GM12878 (cell line): Measurements from ENCODE around the gene CNGA1. TPM values are rescaled to one million over a fixed set of nuclear protein-coding genes. Genes with fewer than 3 reads are reported as not detected.

Experiments
- ATAC-seq: fragments of 200-7000 bp; cut with Tn5 transposase; 3 replicates; pipeline ENCODE4 v1.9.1; 2020; ENCODE audit warnings: mild to moderate bottlenecking, moderate library complexity
- BruUV-seq: library from RNA; stranded (reverse); fragments of 400-500 nt; replicated peaks from 2 replicates; lab custom pipeline; 2021; lab: Mats Ljungman, UMichigan
- CTCF ChIA-PET: fragments of 300-600 bp; sonication (Branson Sonifier 250); formaldehyde crosslinking; extraction: SDS; loops from one replicate; lab custom pipeline; 2021; ENCODE audit warnings: inconsistent platforms; lab: Yijun Ruan, JAX
- POLR2A ChIA-PET: fragments of 350-600 bp; formaldehyde crosslinking; extraction: SDS; loops from one replicate; lab custom pipeline; 2021; ENCODE audit warnings: inconsistent platforms; lab: Charles Lee
- RAD21 ChIA-PET: fragments of 300-600 bp; sonication (Branson Sonifier 250); formaldehyde crosslinking; loops from one replicate; lab custom pipeline; 2023; ENCODE audit warnings: antibody characterized with exemption; ENCODE audit not compliant: unreplicated experiment; lab: Charles Lee
- SMC1A ChIA-PET: fragments of 300-600 bp; sonication (Branson Sonifier 250); formaldehyde crosslinking; loops from one replicate; lab custom pipeline; 2023; ENCODE audit not compliant: unreplicated experiment, uncharacterized antibody; lab: Charles Lee
- DNase-seq: peaks from one replicate; pipeline ENCODE4 v3.0.0-alpha.2; 2011; ENCODE audit warnings: low read depth, low spot score
- FAIRE-seq: peaks from 3 replicates; lab custom pipeline; 2011; peaks lifted over from hg19 to GRCh38; lab: Jason Lieb, UNC
- H2AFZ ChIP-seq: 2 replicates; pipeline ENCODE4 v1.6.0; 2011; ENCODE audit warnings: low read depth, low read length, control low read depth; ENCODE audit not compliant: control insufficient read depth
- H3K27ac ChIP-seq: 2 replicates; pipeline ENCODE4 v1.5.1; 2011; ENCODE audit warnings: control low read depth; ENCODE audit not compliant: control insufficient read depth, insufficient read depth
- H3K27me3 ChIP-seq, 2 experiments: replicated peaks in 1 of 2; 2 replicates each; pipeline versions ENCODE4 v1.6.0 to v1.6.1; 2011; ENCODE audit warnings: low read length in 1 of 2; ENCODE audit not compliant: control insufficient read depth in 2 of 2, insufficient read depth in 2 of 2
- H3K36me3 ChIP-seq, 2 experiments: 2 replicates each; pipeline ENCODE4 v1.5.1; 2011; ENCODE audit warnings: low read length in 1 of 2; ENCODE audit not compliant: control insufficient read depth in 2 of 2, insufficient read depth in 2 of 2
- H3K4me1 ChIP-seq: 2 replicates; pipeline ENCODE4 v1.6.1; 2011; ENCODE audit warnings: mild to moderate bottlenecking, low read length, moderate library complexity, mixed read lengths; ENCODE audit not compliant: control insufficient read depth, insufficient read depth
- H3K4me2 ChIP-seq: 2 replicates; pipeline ENCODE4 v1.6.0; 2011; ENCODE audit warnings: control low read depth; ENCODE audit not compliant: control insufficient read depth, insufficient read depth
- H3K4me3 ChIP-seq: fragments of 200-600 bp; sonication (generic); 2 replicates; pipeline ENCODE4 v1.5.1; 2016
- H3K79me2 ChIP-seq: 2 replicates; pipeline ENCODE4 v1.6.0; 2011; ENCODE audit warnings: low read length; ENCODE audit not compliant: control insufficient read depth, insufficient read depth
- H3K9ac ChIP-seq: 2 replicates; pipeline ENCODE4 v1.8.0; 2011; ENCODE audit warnings: low read length, control low read depth, mixed read lengths; ENCODE audit not compliant: control insufficient read depth, insufficient read depth
- H3K9me3 ChIP-seq: replicated peaks from 3 replicates; pipeline ENCODE4 v1.5.1; 2011; ENCODE audit warnings: mild to moderate bottlenecking, low read length; ENCODE audit not compliant: control insufficient read depth, insufficient read depth
- H4K20me1 ChIP-seq: 2 replicates; pipeline ENCODE4 v1.6.0; 2011; ENCODE audit not compliant: control insufficient read depth, insufficient read depth
- BACH1 ChIP-seq: fragments of 450-650 bp; IDR thresholded peaks from 2 replicates; pipeline ENCODE4 v1.6.1; 2017; ENCODE audit warnings: mild to moderate bottlenecking, borderline replicate concordance
- POU2F2 ChIP-seq: IDR thresholded peaks from 3 replicates; pipeline ENCODE4 v1.6.1; 2011; ENCODE audit warnings: low read depth, mild to moderate bottlenecking, low read length, borderline replicate concordance
- SUPT20H ChIP-seq: IDR thresholded peaks from 2 replicates; pipeline ENCODE4 v1.6.1; 2011; ENCODE audit warnings: low read depth, mild to moderate bottlenecking, low read length, moderate library complexity, borderline replicate concordance; ENCODE audit not compliant: control insufficient read depth
- in situ Hi-C: fragments of 300-500 bp; cut with MboI; formaldehyde crosslinking; loops from 9 replicates; pipeline ENCODE4 v1.14.3; 2018; ENCODE audit warnings: mixed read lengths
- intact Hi-C: fragments of 100-400 bp; cut with micrococcal nuclease; formaldehyde crosslinking; loops from one replicate; pipeline ENCODE4 v1.14.2; 2022; ENCODE audit not compliant: unreplicated experiment
- polyA plus RNA-seq, 11 experiments: library from polyadenylated mRNA; depleted of rRNA in 4 of 11; unstranded in 6 of 11; stranded (reverse) in 5 of 11; fragments of >200 nt; fragmentation: Nextera tagmentation in 4 of 11; fragmentation: Illumina TruSeq in 1 of 11; extraction: Ambion mirVana in 4 of 11; extraction: Trizol in 1 of 11; gene quantifications; 1 replicate in 1 of 11; 2 replicates in 10 of 11; pipeline versions ENCODE4 v1.2.1 to v1.2.3, GENCODE V29; 2011 to 2016; ENCODE audit warnings: inconsistent platforms in 2 of 11, missing spikeins in 2 of 11, low read depth in 1 of 11
- total RNA-seq, 4 experiments: library from RNA; depleted of rRNA in 3 of 4; stranded (reverse); fragments of >200 nt in 3 of 4; fragmentation: Illumina TruSeq in 1 of 4; extraction: Trizol in 1 of 4; gene quantifications; 2 replicates each; pipeline versions ENCODE4 v1.2.1 to v1.2.3, GENCODE V29; 2013 to 2021
- TF ChIP-seq, protein P1 (sequence below): fragments of 450-650 bp; IDR thresholded peaks from 2 replicates; pipeline ENCODE4 v1.6.1; 2017; ENCODE audit warnings: mild to moderate bottlenecking, moderate library complexity
- TF ChIP-seq, protein P2 (sequence below): fragments of 150-350 bp; IDR thresholded peaks from 2 replicates; pipeline ENCODE4 v1.6.1; 2016; ENCODE audit warnings: low read depth, low read length

Gene CNGA1
- total and polyA plus RNA-seq, 10 of the 15 experiments (the other 5 are each of a cell fraction or from before 2014, with no cell fraction given): 0.38 to 14.2 (median 5.1) TPM

- SMC1A ChIA-PET: interaction anchor here (1.4 to 1.9 kb wide), 2 partner anchors 26 to 79 kb away, joined by 5 to 6 read pairs; no protein-coding TSS in a partner anchor
- H3K4me1 ChIP-seq: no peaks in the 10 kb centered on the region
- no peak for ATAC-seq
- H3K9me3 ChIP-seq: peaks cover 3% of the 10 kb centered on the region
- TF ChIP-seq POU2F2 (no peak), SUPT20H (no peak), BACH1 (no peak)
- TF ChIP-seq, protein P1, sequence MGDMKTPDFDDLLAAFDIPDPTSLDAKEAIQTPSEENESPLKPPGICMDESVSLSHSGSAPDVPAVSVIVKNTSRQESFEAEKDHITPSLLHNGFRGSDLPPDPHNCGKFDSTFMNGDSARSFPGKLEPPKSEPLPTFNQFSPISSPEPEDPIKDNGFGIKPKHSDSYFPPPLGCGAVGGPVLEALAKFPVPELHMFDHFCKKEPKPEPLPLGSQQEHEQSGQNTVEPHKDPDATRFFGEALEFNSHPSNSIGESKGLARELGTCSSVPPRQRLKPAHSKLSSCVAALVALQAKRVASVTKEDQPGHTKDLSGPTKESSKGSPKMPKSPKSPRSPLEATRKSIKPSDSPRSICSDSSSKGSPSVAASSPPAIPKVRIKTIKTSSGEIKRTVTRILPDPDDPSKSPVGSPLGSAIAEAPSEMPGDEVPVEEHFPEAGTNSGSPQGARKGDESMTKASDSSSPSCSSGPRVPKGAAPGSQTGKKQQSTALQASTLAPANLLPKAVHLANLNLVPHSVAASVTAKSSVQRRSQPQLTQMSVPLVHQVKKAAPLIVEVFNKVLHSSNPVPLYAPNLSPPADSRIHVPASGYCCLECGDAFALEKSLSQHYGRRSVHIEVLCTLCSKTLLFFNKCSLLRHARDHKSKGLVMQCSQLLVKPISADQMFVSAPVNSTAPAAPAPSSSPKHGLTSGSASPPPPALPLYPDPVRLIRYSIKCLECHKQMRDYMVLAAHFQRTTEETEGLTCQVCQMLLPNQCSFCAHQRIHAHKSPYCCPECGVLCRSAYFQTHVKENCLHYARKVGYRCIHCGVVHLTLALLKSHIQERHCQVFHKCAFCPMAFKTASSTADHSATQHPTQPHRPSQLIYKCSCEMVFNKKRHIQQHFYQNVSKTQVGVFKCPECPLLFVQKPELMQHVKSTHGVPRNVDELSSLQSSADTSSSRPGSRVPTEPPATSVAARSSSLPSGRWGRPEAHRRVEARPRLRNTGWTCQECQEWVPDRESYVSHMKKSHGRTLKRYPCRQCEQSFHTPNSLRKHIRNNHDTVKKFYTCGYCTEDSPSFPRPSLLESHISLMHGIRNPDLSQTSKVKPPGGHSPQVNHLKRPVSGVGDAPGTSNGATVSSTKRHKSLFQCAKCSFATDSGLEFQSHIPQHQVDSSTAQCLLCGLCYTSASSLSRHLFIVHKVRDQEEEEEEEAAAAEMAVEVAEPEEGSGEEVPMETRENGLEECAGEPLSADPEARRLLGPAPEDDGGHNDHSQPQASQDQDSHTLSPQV: no peak
- TF ChIP-seq, protein P2, sequence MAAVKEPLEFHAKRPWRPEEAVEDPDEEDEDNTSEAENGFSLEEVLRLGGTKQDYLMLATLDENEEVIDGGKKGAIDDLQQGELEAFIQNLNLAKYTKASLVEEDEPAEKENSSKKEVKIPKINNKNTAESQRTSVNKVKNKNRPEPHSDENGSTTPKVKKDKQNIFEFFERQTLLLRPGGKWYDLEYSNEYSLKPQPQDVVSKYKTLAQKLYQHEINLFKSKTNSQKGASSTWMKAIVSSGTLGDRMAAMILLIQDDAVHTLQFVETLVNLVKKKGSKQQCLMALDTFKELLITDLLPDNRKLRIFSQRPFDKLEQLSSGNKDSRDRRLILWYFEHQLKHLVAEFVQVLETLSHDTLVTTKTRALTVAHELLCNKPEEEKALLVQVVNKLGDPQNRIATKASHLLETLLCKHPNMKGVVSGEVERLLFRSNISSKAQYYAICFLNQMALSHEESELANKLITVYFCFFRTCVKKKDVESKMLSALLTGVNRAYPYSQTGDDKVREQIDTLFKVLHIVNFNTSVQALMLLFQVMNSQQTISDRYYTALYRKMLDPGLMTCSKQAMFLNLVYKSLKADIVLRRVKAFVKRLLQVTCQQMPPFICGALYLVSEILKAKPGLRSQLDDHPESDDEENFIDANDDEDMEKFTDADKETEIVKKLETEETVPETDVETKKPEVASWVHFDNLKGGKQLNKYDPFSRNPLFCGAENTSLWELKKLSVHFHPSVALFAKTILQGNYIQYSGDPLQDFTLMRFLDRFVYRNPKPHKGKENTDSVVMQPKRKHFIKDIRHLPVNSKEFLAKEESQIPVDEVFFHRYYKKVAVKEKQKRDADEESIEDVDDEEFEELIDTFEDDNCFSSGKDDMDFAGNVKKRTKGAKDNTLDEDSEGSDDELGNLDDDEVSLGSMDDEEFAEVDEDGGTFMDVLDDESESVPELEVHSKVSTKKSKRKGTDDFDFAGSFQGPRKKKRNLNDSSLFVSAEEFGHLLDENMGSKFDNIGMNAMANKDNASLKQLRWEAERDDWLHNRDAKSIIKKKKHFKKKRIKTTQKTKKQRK: 0 out of 2 replicates have a peak, but pooled peaks have one; percentile 46
- FAIRE-seq: no peak
- POLR2A ChIA-PET: no interaction called here
- CTCF ChIA-PET: interaction anchor here (1.1 to 1.7 kb wide), 2 partner anchors 26 to 35 kb away, joined by 3 to 4 read pairs; no protein-coding TSS in a partner anchor
- H3K9ac ChIP-seq: no peak overlapping the region
- no peak overlapping the region for H3K4me2 ChIP-seq
- intact Hi-C loops: no loop called here
- H3K79me2 ChIP-seq: no peaks in the 10 kb centered on the region
- H3K27ac ChIP-seq: no peak overlapping the region
- H2AFZ ChIP-seq: no peak overlapping the region
- no peaks in the 10 kb centered on the region for H3K27me3 ChIP-seq
- no peak for DNase-seq
- no TSS peak for BruUV-seq
- H4K20me1 ChIP-seq: no peaks in the 10 kb centered on the region
- in situ Hi-C loops: loop anchor here (5.0 kb wide), 1 partner anchor 74 kb away; no protein-coding TSS in a partner anchor
- H3K36me3 ChIP-seq: no peaks in the 10 kb centered on the region
- no peak overlapping the region for H3K4me3 ChIP-seq
- RAD21 ChIA-PET: interaction anchor here (0.6 to 1.6 kb wide), 3 partner anchors 26 to 77 kb away, joined by 3 to 4 read pairs (median 3); no protein-coding TSS in a partner anchor
Observed at GRCh38 chr4:48008021-48008596, 8.4 kb downstream of the CNGA1 start.
